Bronchial epithelial cell (primary cell): Measurements from ENCODE around the gene MYO1B. TPM values are rescaled to one million over a fixed set of nuclear protein-coding genes. Genes with fewer than 3 reads are reported as not detected.
A peak's percentile ranks its signal among the peaks of the same experiment; 100 is the strongest.

Experiments
- DNase-seq: peaks from one replicate; pipeline ENCODE4 v3.0.0-alpha.2; 2010; ENCODE audit warnings: low read depth
- FAIRE-seq: peaks from 2 replicates; lab custom pipeline; 2011; peaks lifted over from hg19 to GRCh38; lab: Jason Lieb, UNC
- H3K27me3 ChIP-seq: 2 replicates; pipeline ENCODE4 v1.5.1; 2011; ENCODE audit warnings: low read length; ENCODE audit not compliant: control insufficient read depth, insufficient read depth
- H3K36me3 ChIP-seq: 2 replicates; pipeline ENCODE4 v1.5.1; 2011; ENCODE audit warnings: low read length; ENCODE audit not compliant: control insufficient read depth, insufficient read depth
- H3K4me3 ChIP-seq: 2 replicates; pipeline ENCODE4 v1.5.1; 2011; ENCODE audit warnings: mild to moderate bottlenecking, low read depth, low read length, control low read depth
- total RNA-seq: library from RNA; depleted of rRNA; stranded (reverse); fragments of >200 nt; gene quantifications from 2 replicates; pipeline ENCODE4 v1.2.1, GENCODE V29; 2014
- TF ChIP-seq, protein P1 (sequence below): IDR thresholded peaks from 2 replicates; pipeline ENCODE4 v1.5.1; 2011; ENCODE audit warnings: mild to moderate bottlenecking, moderate library complexity, low read length, control low read depth, inconsistent platforms; ENCODE audit not compliant: insufficient read depth, severe bottlenecking

MYO1B gene
- total RNA-seq, 1 donor from 2014 or later = 247 TPM

DNA sequence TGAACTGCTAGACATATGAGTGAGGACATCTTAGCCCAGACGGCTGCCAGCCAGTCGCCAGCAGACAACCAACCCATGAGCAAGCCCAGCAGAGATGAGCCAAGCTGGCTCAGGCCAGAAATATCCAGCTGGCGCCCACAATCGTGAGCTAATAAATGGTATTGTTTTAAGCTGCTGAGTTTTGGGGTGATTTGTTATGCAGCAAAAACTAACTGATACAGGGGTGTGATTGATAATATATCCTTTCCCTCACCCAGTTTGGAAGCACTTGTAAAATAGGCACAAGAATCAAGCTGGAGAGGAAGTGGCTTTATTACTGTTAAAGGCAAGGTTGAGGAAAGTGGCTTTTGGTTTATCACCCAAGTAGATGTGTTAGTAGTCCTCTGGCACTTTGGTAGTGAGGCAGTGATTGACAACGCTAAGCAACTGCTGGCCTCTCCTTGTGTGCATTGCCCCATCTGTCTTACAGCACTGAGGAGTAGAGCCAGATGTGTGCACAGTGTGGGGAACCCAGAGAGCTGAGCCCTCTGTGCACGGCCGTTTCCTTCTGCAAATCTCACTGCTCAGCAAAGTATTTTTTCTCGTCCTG, 110.1 kb downstream of the MYO1B start:
- DNase-seq (no peak), FAIRE-seq (no peak)
- no peaks in the 10 kb centered on the region for H3K27me3 ChIP-seq
- H3K36me3 ChIP-seq = peaks cover 7% of the 10 kb centered on the region
- TF ChIP-seq, protein P1, sequence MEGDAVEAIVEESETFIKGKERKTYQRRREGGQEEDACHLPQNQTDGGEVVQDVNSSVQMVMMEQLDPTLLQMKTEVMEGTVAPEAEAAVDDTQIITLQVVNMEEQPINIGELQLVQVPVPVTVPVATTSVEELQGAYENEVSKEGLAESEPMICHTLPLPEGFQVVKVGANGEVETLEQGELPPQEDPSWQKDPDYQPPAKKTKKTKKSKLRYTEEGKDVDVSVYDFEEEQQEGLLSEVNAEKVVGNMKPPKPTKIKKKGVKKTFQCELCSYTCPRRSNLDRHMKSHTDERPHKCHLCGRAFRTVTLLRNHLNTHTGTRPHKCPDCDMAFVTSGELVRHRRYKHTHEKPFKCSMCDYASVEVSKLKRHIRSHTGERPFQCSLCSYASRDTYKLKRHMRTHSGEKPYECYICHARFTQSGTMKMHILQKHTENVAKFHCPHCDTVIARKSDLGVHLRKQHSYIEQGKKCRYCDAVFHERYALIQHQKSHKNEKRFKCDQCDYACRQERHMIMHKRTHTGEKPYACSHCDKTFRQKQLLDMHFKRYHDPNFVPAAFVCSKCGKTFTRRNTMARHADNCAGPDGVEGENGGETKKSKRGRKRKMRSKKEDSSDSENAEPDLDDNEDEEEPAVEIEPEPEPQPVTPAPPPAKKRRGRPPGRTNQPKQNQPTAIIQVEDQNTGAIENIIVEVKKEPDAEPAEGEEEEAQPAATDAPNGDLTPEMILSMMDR = no peak
- no peak overlapping the region for H3K4me3 ChIP-seq

DNA sequence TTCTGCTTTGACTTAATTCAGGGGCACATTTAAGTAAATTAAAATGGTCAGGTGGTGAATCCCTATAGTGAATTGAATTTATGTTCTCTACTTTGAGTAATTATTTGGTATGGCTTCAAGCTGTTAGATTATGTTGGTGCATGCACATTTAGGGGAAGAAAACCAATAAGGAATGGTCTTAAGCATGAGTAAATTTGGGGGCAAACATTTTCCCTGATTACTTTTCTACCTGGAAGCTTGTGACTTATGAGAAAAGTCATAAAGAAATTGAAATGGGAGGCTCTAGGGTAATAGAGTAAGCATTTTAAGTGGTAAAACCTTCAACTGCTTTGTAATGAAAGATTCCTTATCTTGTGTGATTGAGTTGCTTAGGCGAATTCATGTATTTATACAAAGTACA, 112.5 kb downstream of the MYO1B start:
- FAIRE-seq (no peak), DNase-seq (no peak)
- TF ChIP-seq, protein P1 = no peak
- Histone ChIP-seq H3K27me3 (no peaks in the 10 kb centered on the region), H3K36me3 (peaks cover 5% of the 10 kb centered on the region), H3K4me3 (no peak overlapping the region)

DNA sequence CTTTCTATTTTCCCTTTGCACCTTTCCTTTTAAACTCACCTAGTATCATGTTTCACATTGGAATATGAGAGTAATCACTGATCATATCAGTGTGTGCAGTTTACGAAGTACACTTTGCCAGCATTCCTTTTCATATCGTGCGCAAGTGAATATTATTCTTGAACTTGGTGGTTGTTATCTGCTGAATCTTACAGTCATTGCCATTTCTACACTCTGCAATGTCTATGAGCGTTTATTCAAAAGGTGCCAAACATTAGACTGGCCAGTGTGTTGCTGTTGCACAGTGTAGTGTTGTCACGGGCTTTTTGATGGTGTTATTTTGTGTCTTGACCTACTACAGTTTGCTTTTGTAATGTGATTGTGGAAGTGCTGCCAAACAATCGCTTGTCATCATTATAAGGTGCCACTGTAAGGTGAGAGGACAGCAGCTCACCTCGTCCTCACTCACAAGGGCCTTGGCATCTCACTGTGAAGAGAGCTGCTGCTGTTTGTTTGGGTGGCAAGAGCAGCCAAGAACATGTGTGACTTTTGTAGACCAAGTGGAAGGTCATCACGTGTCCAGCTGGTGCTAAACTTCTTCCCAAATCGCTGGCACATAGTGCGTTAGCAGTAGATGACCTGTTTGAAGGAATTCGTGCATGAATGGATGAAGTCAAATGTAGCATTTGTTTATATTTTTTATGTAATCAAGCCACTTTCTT, 113.3 kb downstream of the MYO1B start:
- no peak for DNase-seq
- TF ChIP-seq, protein P1 = no peak
- peak; percentile 66 for FAIRE-seq
- H3K36me3 ChIP-seq = peaks cover 7% of the 10 kb centered on the region
- no peak overlapping the region for H3K4me3 ChIP-seq
- H3K27me3 ChIP-seq = no peaks in the 10 kb centered on the region

DNA sequence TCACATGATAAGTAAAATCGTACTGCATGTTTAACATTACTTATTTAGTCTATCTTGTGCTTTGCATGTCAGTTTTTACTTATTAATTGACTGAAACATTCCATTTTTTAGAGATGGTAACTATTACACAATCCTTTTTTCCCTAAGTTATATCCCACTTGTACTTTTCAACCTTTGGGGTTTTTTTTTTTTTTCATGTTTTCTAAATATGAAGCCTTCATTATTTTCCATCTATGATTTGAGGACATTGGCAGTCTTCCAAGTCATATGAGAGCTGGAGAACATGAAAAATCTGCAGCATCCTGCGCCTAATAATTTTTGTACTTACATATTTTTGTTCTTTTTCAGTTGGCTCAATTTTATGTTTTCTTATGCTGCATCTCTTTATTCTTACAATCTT, 113.9 kb downstream of the MYO1B start:
- Histone ChIP-seq H3K4me3 (no peak overlapping the region), H3K36me3 (peaks cover 7% of the 10 kb centered on the region), H3K27me3 (no peaks in the 10 kb centered on the region)
- FAIRE-seq (no peak), DNase-seq (no peak)
- TF ChIP-seq, protein P1 = no peak

DNA sequence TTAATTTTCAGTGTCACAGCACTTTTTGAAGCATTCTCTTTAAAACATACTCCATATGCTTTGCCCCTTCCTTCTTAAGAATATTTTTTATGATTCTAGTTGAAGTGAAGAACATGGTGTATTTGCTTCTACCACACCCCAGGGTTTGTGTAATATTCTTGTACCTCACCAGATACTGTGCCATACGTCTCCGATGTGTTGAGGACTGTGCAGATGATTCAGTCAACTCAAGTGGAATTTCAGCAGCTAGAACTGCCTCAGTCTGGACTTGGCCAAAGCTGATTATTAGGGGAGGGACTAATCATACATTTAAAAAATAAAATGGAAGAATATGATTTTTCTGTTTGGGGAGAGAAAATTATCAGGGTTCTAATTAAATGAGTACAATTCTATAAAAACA, 115.7 kb downstream of the MYO1B start:
- H3K4me3 ChIP-seq = no peak overlapping the region
- DNase-seq (no peak), FAIRE-seq (no peak)
- peaks cover 14% of the 10 kb centered on the region for H3K36me3 ChIP-seq
- H3K27me3 ChIP-seq = no peaks in the 10 kb centered on the region
- TF ChIP-seq, protein P1 = no peak

DNA sequence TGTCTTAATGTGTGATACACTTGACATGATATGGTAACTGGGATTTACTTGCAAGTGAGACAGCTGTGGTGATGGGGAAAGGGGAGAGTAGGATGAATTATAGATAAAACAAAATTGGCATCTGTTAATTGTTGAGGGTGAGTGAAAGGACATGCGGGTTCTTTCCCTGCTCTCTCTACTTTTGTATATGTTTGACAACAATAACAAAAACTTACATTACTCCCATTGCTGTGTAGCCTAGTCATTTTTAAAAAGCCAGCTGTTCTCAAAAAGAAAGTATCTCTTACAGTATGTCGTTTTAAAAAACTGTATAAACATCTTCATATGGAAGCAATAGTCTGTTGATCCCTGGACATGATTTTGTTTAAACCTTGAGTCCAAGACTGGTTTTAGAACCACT, 117.6 kb downstream of the MYO1B start:
- H3K36me3 ChIP-seq = peaks cover 18% of the 10 kb centered on the region
- FAIRE-seq = no peak
- TF ChIP-seq, protein P1 = no peak

More for the DNA sequence above, 117.6 kb downstream of the MYO1B start:
- H3K27me3 ChIP-seq = no peaks in the 10 kb centered on the region
- H3K4me3 ChIP-seq = no peak overlapping the region
- DNase-seq = no peak
